ENCODE measurements around the gene SUCO.

SUCO gene

GRCh38 chr1:172515436-172515835 lies 17.5 kb upstream of the SUCO start:
- H3K4me3 ChIP-seq (ENCODE audit: low read depth, low read length), result no peak overlapping the region
- no peak for TF ChIP-seq CTCF (IDR thresholded peaks at IDR 0.05; ENCODE audit: low read depth, low read length)

GRCh38 chr1:172515927-172516326 lies 17.0 kb upstream of the SUCO start:
- no peak overlapping the region for H3K4me3 ChIP-seq (ENCODE audit: low read depth, low read length)
- no peak for TF ChIP-seq CTCF (IDR thresholded peaks at IDR 0.05; ENCODE audit: low read depth, low read length)

GRCh38 chr1:172517081-172517480 lies 15.9 kb upstream of the SUCO start:
- no peak overlapping the region for H3K4me3 ChIP-seq (ENCODE audit: low read depth, low read length)
- TF ChIP-seq CTCF (IDR thresholded peaks at IDR 0.05; ENCODE audit: low read depth, low read length), result no peak

GRCh38 chr1:172517545-172517944 lies 15.4 kb upstream of the SUCO start:
- TF ChIP-seq CTCF (IDR thresholded peaks at IDR 0.05; ENCODE audit: low read depth, low read length), result no peak
- H3K4me3 ChIP-seq (ENCODE audit: low read depth, low read length), result no peak overlapping the region

- no peak overlapping the region for H3K4me3 ChIP-seq (ENCODE audit: low read depth, low read length)
- no peak for TF ChIP-seq CTCF (IDR thresholded peaks at IDR 0.05; ENCODE audit: low read depth, low read length)
These were observed 3.6 kb upstream of the SUCO start for GRCh38 chr1:172529304-172529703.

- TF ChIP-seq CTCF (IDR thresholded peaks at IDR 0.05; ENCODE audit: low read depth, low read length), result no peak
- H3K4me3 ChIP-seq (ENCODE audit: low read depth, low read length), result no peak overlapping the region
These were observed 3.0 kb upstream of the SUCO start for GRCh38 chr1:172530000-172530399.

- H3K4me3 ChIP-seq (ENCODE audit: low read depth, low read length), result peak overlapping the region; percentile 81
- no peak for TF ChIP-seq CTCF (IDR thresholded peaks at IDR 0.05; ENCODE audit: low read depth, low read length)
These were observed 1.4 kb upstream of the SUCO start for GRCh38 chr1:172531412-172532182.
